HG03520 (cell line): ENCODE measurements around the gene YEATS4.

Experiments used
- ATAC-seq: cut with Tn5 transposase; IDR thresholded peaks from one replicate; pipeline ENCODE4 v1.9.1; 2021; ENCODE audit warnings: mild to moderate bottlenecking, moderate library complexity; ENCODE audit not compliant: unreplicated experiment

The YEATS4 gene

GRCh38 chr12:69341328-69341727 is 18.2 kb upstream of the YEATS4 start:
- ATAC-seq, result no peak

GRCh38 chr12:69342421-69342820 is 17.1 kb upstream of the YEATS4 start:
- no peak for ATAC-seq

- ATAC-seq, result no peak
Observed at GRCh38 chr12:69343357-69343756, 16.2 kb upstream of the YEATS4 start.

GRCh38 chr12:69343885-69344612 is 15.5 kb upstream of the YEATS4 start:
- no peak for ATAC-seq

- ATAC-seq, result no peak
Observed at GRCh38 chr12:69345077-69345476, 14.5 kb upstream of the YEATS4 start.

GRCh38 chr12:69345742-69346141 is 13.8 kb upstream of the YEATS4 start:
- ATAC-seq, result no peak

GRCh38 chr12:69348162-69348938 is 11.2 kb upstream of the YEATS4 start, which contains the start of gene LYZ:
TSS of gene LYZ (plus strand) at chr12:69348381. CDS start at chr12:69348409, 28 bp downstream.
- no peak for ATAC-seq

GRCh38 chr12:69350002-69350626 is 9.4 kb upstream of the YEATS4 start:
- ATAC-seq, result no peak

- ATAC-seq, result no peak
Observed at GRCh38 chr12:69350777-69351176, 8.8 kb upstream of the YEATS4 start.

- ATAC-seq, result no peak
Observed at GRCh38 chr12:69351462-69352236, 7.9 kb upstream of the YEATS4 start.

GRCh38 chr12:69352904-69353303 is 6.6 kb upstream of the YEATS4 start:
- ATAC-seq, result no peak

- ATAC-seq, result no peak
Observed at GRCh38 chr12:69354172-69354555, 5.4 kb upstream of the YEATS4 start.

GRCh38 chr12:69354556-69355187 is 4.9 kb upstream of the YEATS4 start:
- no peak for ATAC-seq

GRCh38 chr12:69355363-69356028 is 4.0 kb upstream of the YEATS4 start:
- no peak for ATAC-seq

- no peak for ATAC-seq
Observed at GRCh38 chr12:69360348-69360672, 767 bp downstream of the YEATS4 start.

- ATAC-seq, result no peak
Observed at GRCh38 chr12:69366796-69367195, 7.3 kb downstream of the YEATS4 start.

GRCh38 chr12:69368171-69368570 is 8.6 kb downstream of the YEATS4 start:
- ATAC-seq, result no peak

GRCh38 chr12:69383074-69383473 is 23.5 kb downstream of the YEATS4 start:
- ATAC-seq, result no peak

GRCh38 chr12:69385038-69385437 is 25.5 kb downstream of the YEATS4 start:
- ATAC-seq, result no peak

GRCh38 chr12:69386921-69387320 is 27.4 kb downstream of the YEATS4 start:
- ATAC-seq, result no peak
